Testis (tissue), 3 donors: ENCODE data around the gene ADAP1. TPM values are rescaled to one million over a fixed set of nuclear protein-coding genes. Genes with fewer than 3 reads are reported as not detected.

Experiments used
- DNase-seq: peaks from one replicate; pipeline ENCODE4 v3.0.0-alpha.2; 2019
- H3K27ac ChIP-seq, 2 donors: fragments of 200-600 bp; sonication (generic); one replicate each; pipeline ENCODE4 v1.5.1; 2019
- H3K27me3 ChIP-seq: fragments of 200-600 bp; sonication (generic); one replicate; pipeline ENCODE4 v1.5.1; 2019
- H3K36me3 ChIP-seq: fragments of 200-600 bp; sonication (generic); one replicate; pipeline ENCODE4 v1.5.1; 2017; ENCODE audit warnings: low read depth; ENCODE audit errors: missing control alignments
- H3K4me1 ChIP-seq: fragments of 200-600 bp; sonication (generic); one replicate; pipeline ENCODE4 v1.5.1; 2019
- H3K4me3 ChIP-seq, 2 donors: fragments of 200-600 bp; sonication (generic); one replicate each; pipeline ENCODE4 v1.5.1; 2017 to 2019
- H3K9me3 ChIP-seq: fragments of 200-600 bp; sonication (generic); one replicate; pipeline ENCODE4 v1.5.1; 2017
- CTCF ChIP-seq, 3 experiments: fragments of 450-650 bp in 2 of 3; fragments of 200-600 bp in 1 of 3; sonication (generic) in 1 of 3; IDR thresholded peaks; one replicate each; pipeline ENCODE4 v1.5.1; 2016 to 2019; ENCODE audit warnings: antibody characterized with exemption in 3 of 3, mild to moderate bottlenecking in 2 of 3, moderate library complexity in 1 of 3
- POLR2A ChIP-seq: fragments of 450-650 bp; IDR thresholded peaks from one replicate; pipeline ENCODE4 v1.6.1; 2017; ENCODE audit warnings: antibody characterized with exemption, mild to moderate bottlenecking, moderate library complexity
- WGBS, 2 donors: methylation state at CpG; one replicate each; pipeline ENCODE4 v1.1.5; 2018; 5-methylcytosine and 5-hydroxymethylcytosine counted together
- intact Hi-C: fragments of 100-400 bp; cut with DNase I; formaldehyde crosslinking; loops from one replicate; pipeline ENCODE4 v1.15.1; 2023; ENCODE audit warnings: low total_unique reads
- polyA plus RNA-seq: library from polyadenylated mRNA; stranded (reverse); fragments of 350-450 nt; fragmentation: Illumina TruSeq; extraction: RNeasy Lipid Tissue Mini Kit (QIAGEN cat#74804); gene quantifications from one replicate; pipeline ENCODE4 v1.2.3, GENCODE V29; 2014; ENCODE audit warnings: low read depth, low replicate concordance; ENCODE audit not compliant: insufficient read depth
- total RNA-seq, 2 donors: library from RNA; depleted of rRNA; stranded (reverse); fragments of >200 nt; gene quantifications; one replicate each; pipeline ENCODE4 v1.2.3, GENCODE V29; 2016

Gene ADAP1
- total and polyA plus RNA-seq, 3 donors from 2014 or later = 2.4 to 10.9 (median 6.1) TPM

- intact Hi-C loops = loop anchor here (10.0 kb wide), 1 partner anchor 180 kb away; no protein-coding TSS in a partner anchor
- Histone ChIP-seq H3K4me3 (no peak overlapping the region), H3K9me3 (no peaks in the 10 kb centered on the region), H3K4me1 (peaks cover 12% of the 10 kb centered on the region), H3K36me3 (no peaks in the 10 kb centered on the region), H3K27ac (no peak overlapping the region), H3K27me3 (no peaks in the 10 kb centered on the region)
- TF ChIP-seq POLR2A (no peak), CTCF (IDR thresholded peaks at IDR 0.05) (no peak)
- DNase-seq = no peak
- 74 to 77% methylated on average over 9 to 28 of the region's 28 CpGs for WGBS, 2 donors
Measured at GRCh38 chr7:994592-995308, 40.3 kb upstream of the ADAP1 start.

- no peak overlapping the region for H3K4me3 ChIP-seq
- TF ChIP-seq POLR2A = no peak
- TF ChIP-seq CTCF (IDR thresholded peaks at IDR 0.05) = peak; percentile 99
- no peak overlapping the region for H3K27ac ChIP-seq
- H3K27me3 ChIP-seq = no peaks in the 10 kb centered on the region
- peaks cover 25% of the 10 kb centered on the region for H3K4me1 ChIP-seq
- no peaks in the 10 kb centered on the region for H3K36me3 ChIP-seq
- intact Hi-C loops = loop anchor here (2.0 to 10.0 kb wide), 2 partner anchors 72 to 182 kb away; no protein-coding TSS in a partner anchor
- peak; percentile 96 for DNase-seq
- 34 to 42% methylated on average over 6 to 34 of the region's 34 CpGs for WGBS, 2 donors
- H3K9me3 ChIP-seq = no peaks in the 10 kb centered on the region
Measured at GRCh38 chr7:992709-993607, 38.5 kb upstream of the ADAP1 start.

- no peak overlapping the region for H3K27ac ChIP-seq
- H3K4me1 ChIP-seq = peaks cover 29% of the 10 kb centered on the region
- 83 to 87% methylated on average over 23 to 33 of the region's 34 CpGs for WGBS, 2 donors
- H3K36me3 ChIP-seq = no peaks in the 10 kb centered on the region
- no peak for DNase-seq
- H3K9me3 ChIP-seq = no peaks in the 10 kb centered on the region
- H3K27me3 ChIP-seq = no peaks in the 10 kb centered on the region
- no peak overlapping the region for H3K4me3 ChIP-seq
- intact Hi-C loops = loop anchor here (2.0 to 10.0 kb wide), 2 partner anchors 73 to 183 kb away; no protein-coding TSS in a partner anchor
- TF ChIP-seq CTCF (IDR thresholded peaks at IDR 0.05) (no peak), POLR2A (no peak)
Measured at GRCh38 chr7:991729-992656, 37.5 kb upstream of the ADAP1 start.

- WGBS, 2 donors = 69 to 79% methylated on average over 23 to 34 of the region's 35 CpGs
- no peaks in the 10 kb centered on the region for H3K27me3 ChIP-seq
- intact Hi-C loops = loop anchor here (10.0 kb wide), 1 partner anchor 184 kb away; no protein-coding TSS in a partner anchor
- no peak overlapping the region for H3K4me3 ChIP-seq
- H3K36me3 ChIP-seq = no peaks in the 10 kb centered on the region
- H3K4me1 ChIP-seq = peaks cover 36% of the 10 kb centered on the region
- no peak for DNase-seq
- TF ChIP-seq POLR2A (no peak), CTCF (IDR thresholded peaks at IDR 0.05) (no peak)
- H3K27ac ChIP-seq = no peak overlapping the region
- H3K9me3 ChIP-seq = no peaks in the 10 kb centered on the region
Measured at GRCh38 chr7:990933-991728, 36.7 kb upstream of the ADAP1 start.
